ENCODE data around the gene PSMD8. TPM values are rescaled to one million over a fixed set of nuclear protein-coding genes. Genes with fewer than 3 reads are reported as not detected.

The PSMD8 gene
- total RNA-seq, 1 donor from 2014 or later: 128 TPM

DNA sequence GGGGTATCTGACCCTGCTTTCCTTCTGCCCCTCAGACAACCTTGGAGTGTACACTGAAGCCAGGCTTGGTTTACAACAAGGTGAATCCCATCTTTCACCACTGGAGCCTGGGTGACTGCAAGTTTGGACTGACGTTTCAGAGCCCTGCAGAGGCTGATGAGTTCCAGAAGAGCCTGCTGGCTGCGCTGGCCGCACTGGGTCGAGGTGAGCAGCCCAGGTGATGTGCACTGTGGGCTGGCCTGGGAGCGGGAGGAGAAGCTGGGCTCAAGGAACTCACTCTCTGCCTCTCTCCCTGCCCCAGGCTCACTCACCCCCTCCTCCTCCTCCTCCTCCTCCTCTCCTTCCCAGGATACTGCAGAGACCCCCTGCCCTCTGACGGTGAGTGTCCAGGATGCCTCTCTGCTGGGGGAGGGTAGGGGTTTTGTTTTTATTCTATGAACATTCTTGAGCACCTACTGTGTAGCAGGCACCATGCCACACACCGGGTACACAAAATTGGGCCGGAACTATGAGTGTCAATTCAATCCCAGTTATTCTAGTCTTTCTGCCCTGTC, 17.6 kb downstream of the PSMD8 start:
- no peak overlapping the region for H3K4me3 Mint-ChIP-seq (ENCODE audit: low read depth)
- peaks cover 18% of the 10 kb centered on the region for H3K27me3 Mint-ChIP-seq
- peaks cover 11% of the 10 kb centered on the region for H3K4me1 Mint-ChIP-seq (ENCODE audit: low read depth)
- DNase-seq (ENCODE audit: low spot score, unreplicated experiment): no peak
- peaks cover 31% of the 10 kb centered on the region for H3K36me3 Mint-ChIP-seq (ENCODE audit: insufficient read depth)
- TF ChIP-seq, protein P1, sequence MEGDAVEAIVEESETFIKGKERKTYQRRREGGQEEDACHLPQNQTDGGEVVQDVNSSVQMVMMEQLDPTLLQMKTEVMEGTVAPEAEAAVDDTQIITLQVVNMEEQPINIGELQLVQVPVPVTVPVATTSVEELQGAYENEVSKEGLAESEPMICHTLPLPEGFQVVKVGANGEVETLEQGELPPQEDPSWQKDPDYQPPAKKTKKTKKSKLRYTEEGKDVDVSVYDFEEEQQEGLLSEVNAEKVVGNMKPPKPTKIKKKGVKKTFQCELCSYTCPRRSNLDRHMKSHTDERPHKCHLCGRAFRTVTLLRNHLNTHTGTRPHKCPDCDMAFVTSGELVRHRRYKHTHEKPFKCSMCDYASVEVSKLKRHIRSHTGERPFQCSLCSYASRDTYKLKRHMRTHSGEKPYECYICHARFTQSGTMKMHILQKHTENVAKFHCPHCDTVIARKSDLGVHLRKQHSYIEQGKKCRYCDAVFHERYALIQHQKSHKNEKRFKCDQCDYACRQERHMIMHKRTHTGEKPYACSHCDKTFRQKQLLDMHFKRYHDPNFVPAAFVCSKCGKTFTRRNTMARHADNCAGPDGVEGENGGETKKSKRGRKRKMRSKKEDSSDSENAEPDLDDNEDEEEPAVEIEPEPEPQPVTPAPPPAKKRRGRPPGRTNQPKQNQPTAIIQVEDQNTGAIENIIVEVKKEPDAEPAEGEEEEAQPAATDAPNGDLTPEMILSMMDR (IDR thresholded peaks at IDR 0.05; ENCODE audit: unreplicated experiment): no peak
- H3K9me3 Mint-ChIP-seq (ENCODE audit: low read depth): peaks cover 3% of the 10 kb centered on the region
- H3K27ac Mint-ChIP-seq: no peak overlapping the region

DNA sequence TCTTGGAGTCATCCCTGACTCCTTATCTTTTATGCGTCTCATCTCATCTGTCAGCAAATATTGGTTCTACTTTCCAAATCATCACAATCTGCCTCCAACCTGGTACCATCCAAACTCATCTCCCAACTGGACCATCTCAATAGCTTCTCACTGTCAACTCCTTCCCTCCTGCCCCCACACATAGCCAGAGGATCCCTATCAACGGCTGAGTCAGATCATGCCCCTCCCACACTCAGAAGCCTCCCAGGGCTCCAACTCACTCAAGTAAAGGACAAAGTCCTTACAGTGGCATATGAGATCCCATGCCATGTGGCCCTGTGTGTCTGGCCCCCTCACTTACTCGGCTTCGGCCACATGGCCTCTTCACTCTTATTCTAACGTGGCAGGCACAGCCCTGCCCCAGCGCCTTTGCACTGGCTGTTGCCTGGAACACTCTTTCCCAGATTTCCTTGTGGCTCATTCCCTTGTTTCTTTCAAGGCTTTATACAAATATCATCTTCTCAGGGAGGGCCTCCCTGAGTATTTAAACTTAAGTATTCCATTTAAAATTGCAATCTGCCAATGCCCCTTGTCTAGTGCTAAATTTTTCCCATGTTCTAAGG, 18.4 kb downstream of the PSMD8 start:
- peaks cover 8% of the 10 kb centered on the region for H3K4me1 Mint-ChIP-seq (ENCODE audit: low read depth)
- H3K9me3 Mint-ChIP-seq (ENCODE audit: low read depth): peaks cover 3% of the 10 kb centered on the region
- no peak overlapping the region for H3K4me3 Mint-ChIP-seq (ENCODE audit: low read depth)
- DNase-seq (ENCODE audit: low spot score, unreplicated experiment): no peak
- H3K27ac Mint-ChIP-seq: no peak overlapping the region
- H3K36me3 Mint-ChIP-seq (ENCODE audit: insufficient read depth): peaks cover 28% of the 10 kb centered on the region
- TF ChIP-seq, protein P1 (IDR thresholded peaks at IDR 0.05; ENCODE audit: unreplicated experiment): no peak
- peaks cover 17% of the 10 kb centered on the region for H3K27me3 Mint-ChIP-seq

DNA sequence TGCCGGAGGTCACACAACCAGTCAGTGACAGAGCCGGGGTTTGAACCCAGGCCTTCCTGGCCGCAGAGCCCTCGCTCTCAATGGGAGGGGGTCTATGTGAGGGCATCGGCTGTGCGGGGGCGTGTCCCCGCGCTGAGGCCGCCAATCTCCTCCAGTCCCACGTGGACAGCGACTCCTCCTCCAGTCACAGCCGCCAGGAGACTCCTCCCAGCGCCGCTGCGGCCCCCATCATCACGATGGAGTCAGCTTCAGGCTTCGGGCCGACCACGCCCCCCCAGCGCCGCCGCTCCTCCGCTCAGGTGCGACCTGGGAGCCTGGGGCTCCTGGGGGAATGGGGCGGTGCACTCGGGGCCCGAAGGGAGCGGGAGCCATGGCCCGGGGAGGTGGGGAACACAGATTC, 20.1 kb downstream of the PSMD8 start:
- Mint-ChIP-seq H3K9me3 (ENCODE audit: low read depth) (peaks cover 3% of the 10 kb centered on the region), H3K27ac (no peak overlapping the region), H3K27me3 (peaks cover 24% of the 10 kb centered on the region), H3K4me3 (ENCODE audit: low read depth) (no peak overlapping the region), H3K36me3 (ENCODE audit: insufficient read depth) (peaks cover 28% of the 10 kb centered on the region), H3K4me1 (ENCODE audit: low read depth) (peaks cover 5% of the 10 kb centered on the region)
- TF ChIP-seq, protein P1 (IDR thresholded peaks at IDR 0.05; ENCODE audit: unreplicated experiment): no peak
- DNase-seq (ENCODE audit: low spot score, unreplicated experiment): no peak

- no peak for DNase-seq (ENCODE audit: low spot score, unreplicated experiment)
- H3K9me3 Mint-ChIP-seq (ENCODE audit: low read depth): peaks cover 3% of the 10 kb centered on the region
- H3K27ac Mint-ChIP-seq: no peak overlapping the region
- no peak overlapping the region for H3K4me3 Mint-ChIP-seq (ENCODE audit: low read depth)
- H3K36me3 Mint-ChIP-seq (ENCODE audit: insufficient read depth): peaks cover 28% of the 10 kb centered on the region
- peaks cover 34% of the 10 kb centered on the region for H3K27me3 Mint-ChIP-seq
- H3K4me1 Mint-ChIP-seq (ENCODE audit: low read depth): peaks cover 2% of the 10 kb centered on the region
- TF ChIP-seq, protein P1 (IDR thresholded peaks at IDR 0.05; ENCODE audit: unreplicated experiment): no peak
Measured at GRCh38 chr19:38395381-38396114, 21.2 kb downstream of the PSMD8 start.

- Mint-ChIP-seq H3K9me3 (ENCODE audit: low read depth) (peaks cover under 1% of the 10 kb centered on the region), H3K27ac (no peak overlapping the region), H3K4me3 (ENCODE audit: low read depth) (no peak overlapping the region), H3K36me3 (ENCODE audit: insufficient read depth) (peaks cover 13% of the 10 kb centered on the region), H3K4me1 (ENCODE audit: low read depth) (no peaks in the 10 kb centered on the region), H3K27me3 (peaks cover 31% of the 10 kb centered on the region)
- DNase-seq (ENCODE audit: low spot score, unreplicated experiment): no peak
- TF ChIP-seq, protein P1 (IDR thresholded peaks at IDR 0.05; ENCODE audit: unreplicated experiment): no peak
Measured at GRCh38 chr19:38399081-38399480, 24.7 kb downstream of the PSMD8 start.
